ENCODE results near the gene BAZ2A.

BAZ2A gene

DNA sequence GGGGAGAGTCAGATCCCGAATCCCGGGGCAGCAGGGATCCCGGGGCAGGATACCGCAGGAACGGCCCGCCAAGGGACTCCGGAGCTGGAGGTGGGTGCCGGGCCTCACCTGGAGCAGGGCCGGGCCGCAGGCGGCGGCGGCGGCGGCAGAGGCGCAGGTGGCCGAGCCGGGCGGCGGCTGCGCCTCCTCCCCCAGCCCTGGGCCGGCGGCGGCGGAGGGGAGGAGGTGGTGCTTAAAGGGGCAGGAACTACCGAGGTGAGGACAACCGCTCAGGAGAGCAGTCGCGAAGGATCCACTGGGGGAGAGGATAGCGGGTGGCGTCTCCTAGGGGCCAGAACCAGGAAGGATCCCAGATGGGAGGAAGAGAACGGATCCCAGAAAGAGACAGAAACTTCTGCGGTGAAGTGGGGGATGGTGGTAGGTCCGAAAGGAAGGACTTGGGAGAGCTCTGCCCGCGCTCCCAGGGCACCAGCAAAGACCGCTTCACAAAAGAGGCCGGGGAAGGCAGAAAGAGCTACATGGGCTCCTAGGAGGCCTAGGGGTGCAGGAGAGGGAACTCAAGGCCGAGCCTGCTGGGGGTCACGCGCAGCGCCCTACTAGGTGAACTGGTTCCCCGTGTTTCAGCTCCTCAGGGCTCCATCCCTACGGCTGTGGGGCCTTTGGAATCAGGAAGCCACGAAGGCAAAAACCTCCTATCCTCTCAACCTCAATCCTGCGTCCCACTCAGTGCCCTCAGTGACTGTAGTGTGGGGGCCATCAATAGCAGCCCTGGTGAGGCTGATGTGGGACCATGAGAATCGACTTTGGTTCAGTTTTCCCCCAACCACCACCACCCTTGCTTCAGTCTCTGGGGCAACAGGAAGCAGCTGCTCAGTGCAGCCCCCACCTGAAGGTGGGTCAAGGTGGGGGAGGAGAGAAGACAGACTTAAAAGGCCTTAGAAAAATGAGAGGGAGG is 5.0 kb upstream of the BAZ2A start:
- DNase-seq (ENCODE audit: low spot score), result peak; percentile 59

GRCh38 chr12:56634242-56634836 is 4.2 kb upstream of the BAZ2A start:
- no peak for DNase-seq (ENCODE audit: low spot score)

GRCh38 chr12:56633468-56634241 is 3.5 kb upstream of the BAZ2A start:
- DNase-seq (ENCODE audit: low spot score), result no peak

DNA sequence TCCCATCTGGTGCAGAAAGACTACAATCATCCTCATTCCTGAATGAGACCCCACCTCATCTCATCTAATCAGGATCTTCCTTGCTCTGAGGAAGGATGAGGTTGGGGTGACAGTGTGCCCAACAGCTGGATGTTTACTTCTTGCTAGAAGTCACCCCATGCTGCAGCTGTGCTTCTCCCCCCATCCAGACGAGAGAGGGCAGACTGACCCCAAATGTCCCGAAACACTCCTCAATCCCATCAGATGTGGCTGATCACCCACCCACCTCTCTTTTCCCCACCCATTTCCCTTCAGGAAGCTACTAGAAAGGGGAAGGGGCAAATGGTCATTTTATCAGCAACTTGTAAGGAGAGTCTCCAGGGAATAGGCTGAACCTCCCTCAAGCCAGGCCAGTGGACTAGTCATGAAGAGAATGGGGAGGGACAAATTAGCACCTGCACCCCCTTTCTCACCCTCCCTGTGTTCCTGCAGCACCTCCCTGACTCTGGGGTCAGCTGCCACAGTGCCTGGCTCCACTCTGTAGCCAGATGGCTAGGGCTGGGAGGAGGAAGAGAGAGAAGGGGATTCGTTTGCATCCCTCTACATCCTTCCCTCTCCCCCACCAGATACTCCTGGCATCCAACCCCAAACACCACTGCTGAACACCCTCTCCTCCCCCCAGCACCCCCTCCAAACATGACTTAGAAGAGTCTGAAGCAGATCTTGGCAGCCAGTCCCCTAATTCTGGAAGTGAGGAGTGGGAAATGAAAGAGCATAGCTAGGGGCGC is 2.8 kb upstream of the BAZ2A start:
- no peak for DNase-seq (ENCODE audit: low spot score)

DNA sequence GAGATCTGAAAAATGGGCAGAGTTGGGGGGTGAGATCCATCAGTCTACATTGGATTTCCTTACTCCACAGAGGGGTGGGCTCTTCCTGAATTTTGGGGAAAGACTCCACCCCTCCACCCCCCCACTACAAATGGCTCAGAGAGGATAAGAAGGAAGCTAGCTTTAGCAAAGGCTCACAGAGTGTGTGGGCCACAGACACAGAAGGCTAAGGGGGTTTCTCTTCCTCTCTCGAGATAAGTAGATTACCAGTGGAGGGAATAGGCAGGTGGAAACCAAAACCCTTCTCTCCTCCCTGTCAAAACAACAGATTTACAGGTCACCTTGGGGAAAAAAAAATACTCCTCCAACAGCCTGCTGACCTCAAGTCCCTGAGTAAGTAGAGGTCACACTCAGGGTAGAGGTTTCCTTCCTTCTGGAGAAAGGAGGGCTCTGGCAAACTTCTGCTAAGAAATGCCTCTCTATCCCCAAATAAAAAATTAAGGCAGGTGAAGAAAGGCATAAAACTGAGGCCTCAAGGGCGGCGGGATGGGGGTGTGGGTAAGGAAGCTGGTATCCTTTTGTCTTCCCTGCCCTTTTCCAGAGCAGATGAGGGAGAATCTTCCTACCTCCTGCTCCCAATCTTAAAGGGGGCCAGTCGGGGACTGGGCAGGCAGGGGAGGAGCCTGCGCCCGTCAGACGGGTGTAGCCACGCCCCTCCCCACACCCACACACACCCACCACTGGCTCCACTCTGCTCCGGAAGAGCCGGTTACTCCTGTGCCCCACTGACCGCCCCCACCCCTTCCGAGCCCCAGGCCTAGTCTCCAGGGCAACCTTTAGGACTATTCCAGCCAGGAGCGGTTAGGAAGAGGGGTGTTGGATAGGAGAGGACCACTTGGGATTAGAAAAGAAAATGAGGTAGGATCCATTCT is 1.9 kb upstream of the BAZ2A start:
- DNase-seq (ENCODE audit: low spot score), result peak; percentile 50

DNA sequence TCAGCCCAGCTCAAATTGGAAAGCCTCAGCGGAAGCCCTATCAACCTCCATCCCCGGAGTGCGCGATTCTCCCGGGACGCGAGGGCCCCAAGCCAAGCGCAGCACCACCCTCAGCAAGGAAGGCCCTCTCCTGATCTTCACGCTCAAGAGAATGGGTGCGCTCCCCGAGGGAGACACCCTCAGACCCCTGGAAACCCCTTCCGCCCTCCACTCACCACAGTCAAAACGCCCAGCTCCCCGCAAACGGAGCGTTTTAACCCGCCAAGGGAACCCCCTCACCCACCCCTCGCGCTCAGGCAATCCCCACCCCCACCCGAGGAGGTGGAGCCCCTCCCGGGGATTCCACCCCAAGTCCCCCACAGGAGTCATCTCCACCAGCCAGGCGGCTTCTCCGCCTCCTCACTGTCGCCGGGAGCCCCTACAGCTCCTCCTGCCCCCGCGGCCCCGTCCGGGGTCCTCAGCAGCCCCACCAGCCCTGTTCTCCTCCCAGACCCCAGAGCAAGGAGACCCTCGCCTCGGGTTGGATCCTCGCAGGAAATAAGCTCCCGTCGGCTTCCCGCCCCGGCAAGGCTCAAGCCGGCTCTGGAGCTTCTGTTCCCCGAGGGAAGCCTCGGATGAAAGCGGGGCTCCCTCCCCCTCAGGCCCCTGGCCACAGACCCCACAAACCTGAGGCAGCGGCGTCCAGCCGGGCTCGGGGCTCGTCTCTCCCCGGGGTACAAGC is 507 bp downstream of the BAZ2A start:
- DNase-seq (ENCODE audit: low spot score), result peak; percentile 23

DNA sequence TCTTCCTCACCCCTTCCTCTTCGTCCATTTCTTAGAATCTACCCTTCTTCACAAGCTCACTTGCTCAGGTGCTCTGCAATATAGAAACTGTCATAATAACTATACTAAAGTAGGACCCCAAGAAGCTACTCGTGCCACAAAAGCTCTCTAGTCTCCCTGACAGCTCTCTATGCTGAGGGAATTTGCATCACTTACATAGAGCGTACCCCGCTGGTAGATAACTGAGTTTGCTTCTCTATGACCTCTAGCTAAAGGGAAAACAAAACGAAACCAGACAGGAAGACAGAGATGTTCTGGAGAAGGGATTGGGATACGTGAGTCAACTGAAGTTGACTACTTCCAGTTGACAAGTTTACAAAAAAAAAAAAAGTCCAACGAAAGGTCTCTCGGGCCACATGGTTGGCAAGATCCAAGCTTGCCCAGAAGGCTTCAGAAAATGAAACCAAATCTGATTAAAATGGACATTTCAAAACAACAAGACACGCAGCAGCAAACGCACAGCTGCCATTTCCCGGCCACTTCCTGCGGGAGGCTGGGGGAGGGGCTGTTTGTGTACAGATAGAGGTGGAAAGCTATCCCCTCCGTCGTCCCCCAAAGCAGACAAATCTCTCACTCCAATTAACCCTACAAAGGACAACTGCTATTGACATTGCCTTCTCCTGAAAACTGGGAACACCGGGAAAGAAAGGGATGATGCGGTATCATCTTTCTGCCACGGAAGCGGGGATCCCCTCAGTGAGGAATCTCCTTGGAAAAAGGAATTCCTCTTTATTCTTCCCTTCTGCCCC is 1.3 kb downstream of the BAZ2A start:
- peak; percentile 68 for DNase-seq (ENCODE audit: low spot score)

GRCh38 chr12:56626701-56627100 is 3.4 kb downstream of the BAZ2A start:
- DNase-seq (ENCODE audit: low spot score), result no peak

DNA sequence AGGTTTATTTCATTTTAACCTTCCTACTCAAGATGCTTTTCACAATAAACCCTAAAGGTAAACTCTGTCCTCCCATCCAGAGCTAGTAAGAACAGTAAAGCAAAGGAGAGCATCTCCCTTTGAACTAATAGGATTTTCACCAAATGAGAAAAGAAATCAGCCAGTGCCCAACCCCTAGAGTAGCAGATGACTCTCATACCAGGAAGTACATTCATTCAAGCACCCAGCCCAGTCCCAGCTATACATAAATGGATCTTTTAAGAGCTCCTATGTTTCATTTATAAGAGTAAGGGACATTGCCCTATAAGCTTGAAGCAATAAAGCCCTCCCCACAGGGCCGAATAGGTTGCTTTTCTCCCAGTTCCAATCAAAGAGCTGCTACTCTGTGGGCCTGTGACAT is 7.6 kb downstream of the BAZ2A start:
- DNase-seq (ENCODE audit: low spot score), result no peak

- DNase-seq (ENCODE audit: low spot score), result no peak
Measured at GRCh38 chr12:56616925-56617324, 13.2 kb downstream of the BAZ2A start.

DNA sequence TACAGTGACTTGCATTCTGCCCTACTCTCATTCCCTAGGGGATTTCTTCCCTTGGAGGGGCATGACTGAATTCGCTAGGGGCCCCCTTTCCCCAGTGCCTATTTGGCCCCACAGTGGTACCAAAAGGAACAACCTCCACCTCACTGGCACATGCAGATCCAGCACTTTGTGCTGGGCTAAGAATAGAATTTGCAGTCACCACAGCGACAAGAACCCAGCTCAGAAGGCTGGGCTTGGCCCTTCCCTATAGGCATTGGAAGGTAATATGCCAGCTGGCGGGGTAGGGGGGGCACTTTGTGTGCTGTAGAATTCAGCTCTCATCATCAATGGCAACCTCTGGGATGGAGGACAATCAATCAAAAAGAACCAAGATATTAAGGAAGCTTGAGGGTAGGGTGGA is 13.9 kb downstream of the BAZ2A start:
- DNase-seq (ENCODE audit: low spot score), result no peak

DNA sequence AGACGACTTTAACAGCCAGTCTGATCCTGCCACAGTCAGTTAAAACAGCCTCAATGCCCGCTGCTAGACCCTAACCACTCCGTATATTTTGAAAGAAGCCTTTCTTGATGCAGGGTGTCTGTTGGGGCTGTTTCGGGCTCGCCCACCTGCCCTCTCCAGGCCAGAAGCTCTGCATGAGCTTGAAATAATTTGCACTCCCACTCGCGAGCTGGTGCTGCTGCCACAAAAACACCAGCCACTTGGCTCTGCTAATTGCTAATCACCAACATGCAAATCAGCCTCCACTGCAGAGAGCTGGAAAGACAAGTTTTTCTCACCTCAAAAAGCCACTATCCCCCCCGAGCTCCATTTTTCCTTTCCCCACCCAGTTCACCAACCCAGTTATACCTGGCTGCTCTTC is 15.5 kb downstream of the BAZ2A start:
- no peak for DNase-seq (ENCODE audit: low spot score)

GRCh38 chr12:56604355-56604754 is 25.8 kb downstream of the BAZ2A start:
- DNase-seq (ENCODE audit: low spot score), result no peak

DNA sequence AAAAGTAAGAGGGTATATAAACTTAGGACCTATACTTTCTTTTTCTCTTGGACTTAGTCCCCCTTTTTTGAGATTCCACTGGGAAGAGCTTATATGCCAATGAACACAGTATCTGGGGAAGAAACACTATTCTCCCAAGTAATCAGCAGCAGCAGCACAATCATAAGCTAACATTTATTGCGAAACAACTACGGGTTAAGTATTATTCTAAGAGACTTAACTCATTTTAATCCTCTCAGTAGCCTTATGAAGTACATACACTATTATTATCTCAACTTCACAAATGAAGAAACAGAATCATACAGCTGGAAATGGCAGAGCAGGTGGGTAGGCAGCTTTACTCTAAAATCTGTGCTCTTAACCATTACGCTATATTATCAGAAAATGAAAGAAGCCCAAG is 27.9 kb downstream of the BAZ2A start:
- no peak for DNase-seq (ENCODE audit: low spot score)

- peak; percentile 20 for DNase-seq (ENCODE audit: low spot score)
Measured at GRCh38 chr12:56601503-56601902, 28.6 kb downstream of the BAZ2A start.

DNA sequence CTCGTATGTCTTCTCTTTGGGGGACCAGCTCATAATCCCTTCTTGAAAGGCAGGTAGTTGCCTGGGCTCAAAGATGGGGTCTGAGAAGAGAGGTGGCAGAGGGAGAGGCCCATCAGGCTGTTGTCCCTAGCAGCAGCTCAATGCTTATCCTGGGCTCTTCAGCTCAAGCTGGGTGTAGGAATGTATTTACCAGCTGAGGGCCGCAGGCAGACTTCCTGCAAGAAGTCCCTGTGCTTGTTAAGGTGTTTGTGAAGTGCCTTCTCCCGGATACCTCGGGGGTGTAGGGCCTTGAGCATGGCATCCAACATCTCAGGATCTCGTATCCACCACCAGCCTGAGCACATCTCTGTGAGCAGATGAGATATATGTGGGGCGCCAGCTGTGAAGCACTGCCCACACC is 29.4 kb downstream of the BAZ2A start:
- no peak for DNase-seq (ENCODE audit: low spot score)

GRCh38 chr12:56599797-56600196 is 30.3 kb downstream of the BAZ2A start:
- DNase-seq (ENCODE audit: low spot score), result no peak

- DNase-seq (ENCODE audit: low spot score), result no peak
Measured at GRCh38 chr12:56599041-56599440, 31.1 kb downstream of the BAZ2A start.

GRCh38 chr12:56596815-56597214 is 33.3 kb downstream of the BAZ2A start:
- DNase-seq (ENCODE audit: low spot score), result no peak
